ENCODE data around the gene TADA2A. TPM values are rescaled to one million over a fixed set of nuclear protein-coding genes. Genes with fewer than 3 reads are reported as not detected.

TADA2A gene
- total RNA-seq, 2 experiments from 2014 or later: 35.8 to 46.3 TPM

DNA sequence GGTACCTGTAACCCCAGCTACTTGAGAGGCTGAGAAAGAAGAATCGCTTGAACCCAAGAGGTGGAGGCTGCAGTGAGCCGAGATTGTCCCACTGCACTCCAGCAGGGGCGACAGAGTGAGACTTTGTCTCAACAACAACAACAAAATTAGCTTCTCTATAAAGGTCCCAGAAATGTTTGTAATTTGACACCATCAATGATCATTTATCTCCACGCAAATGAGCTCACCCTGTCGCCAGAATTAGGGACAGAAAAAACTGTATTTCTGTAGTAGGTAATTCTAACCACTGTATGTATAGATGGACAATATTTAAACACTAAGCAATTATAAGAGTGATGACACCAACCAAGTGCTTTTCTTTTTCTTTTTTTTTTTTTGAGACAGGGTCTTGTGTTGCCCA lies 20.2 kb upstream of the TADA2A start:
- no peak for DNase-seq (ENCODE audit: low spot score)
- Histone ChIP-seq H3K27ac (ENCODE audit: low read depth, low read length, poor library complexity, severe bottlenecking) (no peak overlapping the region), H3K4me3 (ENCODE audit: low read depth, low read length, poor library complexity, severe bottlenecking) (no peak overlapping the region), H3K79me2 (ENCODE audit: insufficient read depth, low read depth, low read length) (no peaks in the 10 kb centered on the region), H3K9me3 (ENCODE audit: low read length) (no peaks in the 10 kb centered on the region), H2AFZ (ENCODE audit: low read length) (no peak overlapping the region), H3K4me2 (ENCODE audit: low read length) (no peak overlapping the region), H3K9me2 (ENCODE audit: insufficient read depth, low read length) (no peaks in the 10 kb centered on the region), H3K36me3 (ENCODE audit: insufficient read depth, low read length) (no peaks in the 10 kb centered on the region), H4K20me1 (ENCODE audit: insufficient read depth, low read length) (no peaks in the 10 kb centered on the region), H3K4me1 (ENCODE audit: insufficient read depth, low read length, poor library complexity, severe bottlenecking) (no peaks in the 10 kb centered on the region)
- intact Hi-C loops (cut with micrococcal nuclease; ENCODE audit: unreplicated experiment): no loop called here
- ChIA-PET POLR2A (interaction anchor here (0.7 kb wide), 1 partner anchor 347 kb away, joined by 4 read pairs; no protein-coding TSS in a partner anchor), CTCF (ENCODE audit: unreplicated experiment) (interaction anchor here (0.7 kb wide), 1 partner anchor 13 kb away, joined by 3 read pairs; no protein-coding TSS in a partner anchor)
- BruUV-seq (replicated peaks): no TSS peak
- no peak for TF ChIP-seq EZH2phosphoT487 (IDR thresholded peaks at IDR 0.05; ENCODE audit: borderline replicate concordance, low read depth, low read length)
- TF ChIP-seq, protein P1, sequence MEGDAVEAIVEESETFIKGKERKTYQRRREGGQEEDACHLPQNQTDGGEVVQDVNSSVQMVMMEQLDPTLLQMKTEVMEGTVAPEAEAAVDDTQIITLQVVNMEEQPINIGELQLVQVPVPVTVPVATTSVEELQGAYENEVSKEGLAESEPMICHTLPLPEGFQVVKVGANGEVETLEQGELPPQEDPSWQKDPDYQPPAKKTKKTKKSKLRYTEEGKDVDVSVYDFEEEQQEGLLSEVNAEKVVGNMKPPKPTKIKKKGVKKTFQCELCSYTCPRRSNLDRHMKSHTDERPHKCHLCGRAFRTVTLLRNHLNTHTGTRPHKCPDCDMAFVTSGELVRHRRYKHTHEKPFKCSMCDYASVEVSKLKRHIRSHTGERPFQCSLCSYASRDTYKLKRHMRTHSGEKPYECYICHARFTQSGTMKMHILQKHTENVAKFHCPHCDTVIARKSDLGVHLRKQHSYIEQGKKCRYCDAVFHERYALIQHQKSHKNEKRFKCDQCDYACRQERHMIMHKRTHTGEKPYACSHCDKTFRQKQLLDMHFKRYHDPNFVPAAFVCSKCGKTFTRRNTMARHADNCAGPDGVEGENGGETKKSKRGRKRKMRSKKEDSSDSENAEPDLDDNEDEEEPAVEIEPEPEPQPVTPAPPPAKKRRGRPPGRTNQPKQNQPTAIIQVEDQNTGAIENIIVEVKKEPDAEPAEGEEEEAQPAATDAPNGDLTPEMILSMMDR (conservative IDR thresholded peaks at IDR 0.05; ENCODE audit: low read length): no peak

DNA sequence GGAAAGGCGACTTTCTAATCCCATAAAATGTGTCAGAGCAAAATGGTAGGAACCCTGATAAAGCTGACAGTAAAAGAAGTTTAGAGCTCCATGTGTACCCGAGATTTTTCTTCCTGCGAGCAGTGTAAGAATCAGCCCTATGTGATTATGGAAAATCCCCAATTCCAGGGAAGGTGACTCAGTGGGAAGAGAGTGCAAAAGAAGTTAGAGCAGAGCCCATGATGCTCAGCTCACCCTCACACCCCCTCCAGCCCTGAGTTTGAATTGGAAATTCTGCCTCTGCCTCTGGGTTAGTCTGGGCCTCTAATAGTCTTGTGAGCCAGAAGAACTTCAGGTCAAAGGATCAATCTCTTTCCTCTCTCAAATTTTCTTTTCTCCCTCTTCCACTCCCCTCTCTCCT lies 18.4 kb upstream of the TADA2A start:
- Histone ChIP-seq H3K4me1 (ENCODE audit: insufficient read depth, low read length, poor library complexity, severe bottlenecking) (no peaks in the 10 kb centered on the region), H3K9me2 (ENCODE audit: insufficient read depth, low read length) (no peaks in the 10 kb centered on the region), H3K4me3 (ENCODE audit: low read depth, low read length, poor library complexity, severe bottlenecking) (no peak overlapping the region), H3K79me2 (ENCODE audit: insufficient read depth, low read depth, low read length) (no peaks in the 10 kb centered on the region), H2AFZ (ENCODE audit: low read length) (no peak overlapping the region), H3K27ac (ENCODE audit: low read depth, low read length, poor library complexity, severe bottlenecking) (no peak overlapping the region), H3K4me2 (ENCODE audit: low read length) (no peak overlapping the region), H3K36me3 (ENCODE audit: insufficient read depth, low read length) (no peaks in the 10 kb centered on the region), H3K9me3 (ENCODE audit: low read length) (no peaks in the 10 kb centered on the region), H4K20me1 (ENCODE audit: insufficient read depth, low read length) (no peaks in the 10 kb centered on the region)
- intact Hi-C loops (cut with micrococcal nuclease; ENCODE audit: unreplicated experiment): no loop called here
- ChIA-PET POLR2A (no interaction called here), CTCF (ENCODE audit: unreplicated experiment) (no interaction called here)
- BruUV-seq (replicated peaks): no TSS peak
- TF ChIP-seq, protein P1 (conservative IDR thresholded peaks at IDR 0.05; ENCODE audit: low read length): no peak
- TF ChIP-seq EZH2phosphoT487 (IDR thresholded peaks at IDR 0.05; ENCODE audit: borderline replicate concordance, low read depth, low read length): no peak
- no peak for DNase-seq (ENCODE audit: low spot score)

DNA sequence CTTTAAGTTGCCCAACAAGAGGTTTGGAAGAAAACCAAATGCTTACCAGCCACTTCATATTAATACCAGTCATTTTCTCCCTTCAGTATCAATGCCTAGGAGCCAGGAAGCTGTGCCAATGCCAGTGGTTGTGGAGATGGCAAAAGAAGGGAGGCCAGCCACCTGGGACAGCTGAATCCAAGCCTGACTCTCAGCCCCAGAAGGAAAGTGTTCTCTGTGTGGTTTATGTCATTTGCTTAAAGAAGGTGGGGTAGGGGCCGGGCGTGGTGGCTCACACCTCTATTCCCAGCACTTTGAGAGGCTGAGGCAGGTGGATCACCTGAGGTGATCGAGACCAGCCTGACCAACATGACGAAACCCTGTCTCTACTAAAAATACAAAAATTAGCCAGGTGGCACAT lies 17.5 kb upstream of the TADA2A start:
- no peaks in the 10 kb centered on the region for H3K9me2 ChIP-seq (ENCODE audit: insufficient read depth, low read length)
- TF ChIP-seq, protein P1 (conservative IDR thresholded peaks at IDR 0.05; ENCODE audit: low read length): no peak
- TF ChIP-seq EZH2phosphoT487 (IDR thresholded peaks at IDR 0.05; ENCODE audit: borderline replicate concordance, low read depth, low read length): no peak
- no peaks in the 10 kb centered on the region for H3K79me2 ChIP-seq (ENCODE audit: insufficient read depth, low read depth, low read length)
- H4K20me1 ChIP-seq (ENCODE audit: insufficient read depth, low read length): no peaks in the 10 kb centered on the region
- no peak overlapping the region for H3K27ac ChIP-seq (ENCODE audit: low read depth, low read length, poor library complexity, severe bottlenecking)
- no peaks in the 10 kb centered on the region for H3K36me3 ChIP-seq (ENCODE audit: insufficient read depth, low read length)
- no TSS peak for BruUV-seq (replicated peaks)
- H3K4me3 ChIP-seq (ENCODE audit: low read depth, low read length, poor library complexity, severe bottlenecking): no peak overlapping the region
- no peaks in the 10 kb centered on the region for H3K4me1 ChIP-seq (ENCODE audit: insufficient read depth, low read length, poor library complexity, severe bottlenecking)
- ChIA-PET CTCF (ENCODE audit: unreplicated experiment) (no interaction called here), POLR2A (no interaction called here)
- no peaks in the 10 kb centered on the region for H3K9me3 ChIP-seq (ENCODE audit: low read length)
- no peak for DNase-seq (ENCODE audit: low spot score)
- no peak overlapping the region for H2AFZ ChIP-seq (ENCODE audit: low read length)
- no peak overlapping the region for H3K4me2 ChIP-seq (ENCODE audit: low read length)
- intact Hi-C loops (cut with micrococcal nuclease; ENCODE audit: unreplicated experiment): no loop called here
